Right lobe of liver (tissue), 4 donors: ENCODE measurements around the gene RECK.

ENCODE experiments used
- POLR2A ChIP-seq: fragments of 450-650 bp; IDR thresholded peaks from one replicate; pipeline ENCODE4 v1.6.1; 2017; ENCODE audit warnings: antibody characterized with exemption, mild to moderate bottlenecking
- TF ChIP-seq, protein P1 (sequence below), 4 donors: fragments of 200-600 bp in 3 of 4; fragments of 450-650 bp in 1 of 4; IDR thresholded peaks; one replicate each; pipeline versions ENCODE4 v1.5.1 to v1.8.0; 2016 to 2022; ENCODE audit warnings: antibody characterized with exemption in 4 of 4, mild to moderate bottlenecking in 2 of 4
- donor health status: DM: no; HTN: no; CAD: no.
- donor health status: DM: no; HTN: no; CAD: no.
- donor health status: DM: no; HTN: yes; CAD: no.

DNA sequence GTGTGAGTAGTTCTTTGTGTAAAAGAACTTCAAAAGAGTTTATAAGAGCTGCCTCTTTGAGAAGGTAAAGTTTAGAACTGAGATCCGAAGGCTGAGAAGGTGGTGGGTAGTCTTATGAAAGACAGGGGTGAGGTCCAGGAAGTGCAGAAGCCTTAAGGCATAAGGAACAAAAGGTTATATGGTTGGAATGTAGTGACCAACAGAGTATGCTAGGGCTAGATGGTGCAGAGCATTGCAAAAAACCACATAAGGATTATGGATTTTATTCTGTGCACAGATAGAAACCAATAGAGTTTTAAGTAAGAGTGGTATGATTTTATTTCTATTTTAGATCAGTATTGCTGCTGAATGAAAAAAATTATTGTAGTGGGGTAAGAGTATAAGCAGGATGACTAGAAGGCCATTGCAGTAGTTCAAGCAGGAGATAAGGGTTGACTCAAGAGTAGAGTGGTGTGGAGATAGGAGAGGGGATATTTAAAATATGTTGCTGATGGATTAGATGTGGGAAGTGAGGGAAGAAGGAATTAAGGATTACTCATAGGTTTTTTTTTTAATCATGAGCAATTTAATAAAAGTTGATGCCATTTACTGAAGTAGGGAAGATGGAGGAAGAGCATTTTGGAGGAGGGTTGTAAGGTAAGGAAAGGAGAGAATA, 3.7 kb downstream of the RECK start:
- TF ChIP-seq POLR2A = no peak
- TF ChIP-seq, protein P1, sequence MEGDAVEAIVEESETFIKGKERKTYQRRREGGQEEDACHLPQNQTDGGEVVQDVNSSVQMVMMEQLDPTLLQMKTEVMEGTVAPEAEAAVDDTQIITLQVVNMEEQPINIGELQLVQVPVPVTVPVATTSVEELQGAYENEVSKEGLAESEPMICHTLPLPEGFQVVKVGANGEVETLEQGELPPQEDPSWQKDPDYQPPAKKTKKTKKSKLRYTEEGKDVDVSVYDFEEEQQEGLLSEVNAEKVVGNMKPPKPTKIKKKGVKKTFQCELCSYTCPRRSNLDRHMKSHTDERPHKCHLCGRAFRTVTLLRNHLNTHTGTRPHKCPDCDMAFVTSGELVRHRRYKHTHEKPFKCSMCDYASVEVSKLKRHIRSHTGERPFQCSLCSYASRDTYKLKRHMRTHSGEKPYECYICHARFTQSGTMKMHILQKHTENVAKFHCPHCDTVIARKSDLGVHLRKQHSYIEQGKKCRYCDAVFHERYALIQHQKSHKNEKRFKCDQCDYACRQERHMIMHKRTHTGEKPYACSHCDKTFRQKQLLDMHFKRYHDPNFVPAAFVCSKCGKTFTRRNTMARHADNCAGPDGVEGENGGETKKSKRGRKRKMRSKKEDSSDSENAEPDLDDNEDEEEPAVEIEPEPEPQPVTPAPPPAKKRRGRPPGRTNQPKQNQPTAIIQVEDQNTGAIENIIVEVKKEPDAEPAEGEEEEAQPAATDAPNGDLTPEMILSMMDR (IDR thresholded peaks at IDR 0.05) = no peak
